Tibial nerve (tissue), 4 donors: ENCODE results near the gene NDUFB6. TPM values are rescaled to one million over a fixed set of nuclear protein-coding genes. Genes with fewer than 3 reads are reported as not detected.
A peak's percentile ranks its signal among the peaks of the same experiment; 100 is the strongest.

ENCODE experiments used
- DNase-seq, 2 donors: peaks; one replicate each; pipeline ENCODE4 v3.0.0-alpha.2; 2019; ENCODE audit warnings: low spot score in 2 of 2
- H3K27ac ChIP-seq, 4 donors: fragments of 200-600 bp; sonication (generic) in 3 of 4; one replicate each; pipeline ENCODE4 v1.5.1; 2017 to 2019; ENCODE audit warnings: mild to moderate bottlenecking in 1 of 4
- H3K27me3 ChIP-seq, 2 donors: fragments of 200-600 bp; sonication (generic) in 1 of 2; one replicate each; pipeline versions ENCODE4 v1.5.1 to v1.6.0; 2017 to 2019
- H3K36me3 ChIP-seq, 3 donors: fragments of 200-600 bp; sonication (generic); one replicate each; pipeline ENCODE4 v1.5.1; 2018 to 2019
- H3K4me1 ChIP-seq, 4 donors: fragments of 200-600 bp; sonication (generic) in 3 of 4; one replicate each; pipeline ENCODE4 v1.5.1; 2017 to 2019
- H3K4me3 ChIP-seq, 4 donors: fragments of 200-600 bp; sonication (generic) in 3 of 4; one replicate each; pipeline ENCODE4 v1.5.1; 2017 to 2019; ENCODE audit warnings: mild to moderate bottlenecking in 1 of 4, moderate library complexity in 1 of 4
- H3K9me3 ChIP-seq, 4 donors: fragments of 200-600 bp; sonication (generic) in 3 of 4; one replicate each; pipeline ENCODE4 v1.5.1; 2017 to 2019
- EP300 ChIP-seq, 2 donors: sonication (generic); formaldehyde crosslinking; IDR thresholded peaks; one replicate each; pipeline ENCODE4 v1.6.1; 2017; ENCODE audit warnings: antibody characterized with exemption in 2 of 2, mild to moderate bottlenecking in 1 of 2
- POLR2A ChIP-seq, 2 donors: fragments of 450-650 bp; IDR thresholded peaks; one replicate each; pipeline ENCODE4 v1.6.1; 2017; ENCODE audit warnings: antibody characterized with exemption in 2 of 2, mild to moderate bottlenecking in 2 of 2, moderate library complexity in 2 of 2
- WGBS, 2 donors: methylation state at CpG; one replicate each; pipeline ENCODE4 v1.1.5; 2018; 5-methylcytosine and 5-hydroxymethylcytosine counted together
- total RNA-seq, 4 donors: library from RNA; depleted of rRNA; stranded (reverse); fragments of >200 nt; gene quantifications; one replicate each; pipeline ENCODE4 v1.1.0, GENCODE V29; 2016
- TF ChIP-seq, protein P1 (sequence below), 5 experiments: fragments of 200-600 bp in 3 of 5; fragments of 450-650 bp in 2 of 5; sonication (generic) in 3 of 5; IDR thresholded peaks; one replicate each; pipeline ENCODE4 v1.5.1; 2016 to 2019; ENCODE audit warnings: antibody characterized with exemption in 5 of 5, mild to moderate bottlenecking in 3 of 5, moderate library complexity in 2 of 5

Gene NDUFB6
- total RNA-seq, 4 donors from 2014 or later = 36.9 to 71.7 (median 56.7) TPM

DNA sequence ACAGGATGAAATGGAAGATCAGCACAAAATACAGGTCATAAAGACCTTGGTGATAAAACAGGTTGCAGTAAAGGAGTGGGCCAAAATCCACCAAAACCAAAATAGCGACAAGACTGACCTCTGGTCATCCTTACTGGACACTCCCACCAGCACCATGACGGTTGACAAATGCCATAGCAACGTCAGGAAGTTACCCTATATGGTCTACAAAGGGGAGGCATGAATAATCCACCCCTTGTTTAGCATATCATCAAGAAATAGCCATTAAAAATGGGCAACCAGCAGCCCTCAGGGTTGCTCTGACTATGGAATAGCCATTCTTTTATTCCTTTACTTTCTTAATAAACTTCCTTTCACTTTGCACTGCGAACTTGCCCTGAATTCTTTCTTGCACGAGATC, 6.0 kb upstream of the NDUFB6 start:
- no peaks in the 10 kb centered on the region for H3K36me3 ChIP-seq
- H3K27me3 ChIP-seq = no peaks in the 10 kb centered on the region
- H3K27ac ChIP-seq = no peak overlapping the region
- 55 to 58% methylated on average over 5 of the region's 5 CpGs for WGBS, 2 donors
- H3K4me3 ChIP-seq = peak overlapping the region in 2 of 4 donors; percentile 4 to 12
- TF ChIP-seq, protein P1, sequence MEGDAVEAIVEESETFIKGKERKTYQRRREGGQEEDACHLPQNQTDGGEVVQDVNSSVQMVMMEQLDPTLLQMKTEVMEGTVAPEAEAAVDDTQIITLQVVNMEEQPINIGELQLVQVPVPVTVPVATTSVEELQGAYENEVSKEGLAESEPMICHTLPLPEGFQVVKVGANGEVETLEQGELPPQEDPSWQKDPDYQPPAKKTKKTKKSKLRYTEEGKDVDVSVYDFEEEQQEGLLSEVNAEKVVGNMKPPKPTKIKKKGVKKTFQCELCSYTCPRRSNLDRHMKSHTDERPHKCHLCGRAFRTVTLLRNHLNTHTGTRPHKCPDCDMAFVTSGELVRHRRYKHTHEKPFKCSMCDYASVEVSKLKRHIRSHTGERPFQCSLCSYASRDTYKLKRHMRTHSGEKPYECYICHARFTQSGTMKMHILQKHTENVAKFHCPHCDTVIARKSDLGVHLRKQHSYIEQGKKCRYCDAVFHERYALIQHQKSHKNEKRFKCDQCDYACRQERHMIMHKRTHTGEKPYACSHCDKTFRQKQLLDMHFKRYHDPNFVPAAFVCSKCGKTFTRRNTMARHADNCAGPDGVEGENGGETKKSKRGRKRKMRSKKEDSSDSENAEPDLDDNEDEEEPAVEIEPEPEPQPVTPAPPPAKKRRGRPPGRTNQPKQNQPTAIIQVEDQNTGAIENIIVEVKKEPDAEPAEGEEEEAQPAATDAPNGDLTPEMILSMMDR (IDR thresholded peaks at IDR 0.05) = no peak
- TF ChIP-seq POLR2A (IDR thresholded peaks at IDR 0.05) (no peak), EP300 (IDR thresholded peaks at IDR 0.05) (no peak)
- H3K4me1 ChIP-seq = peaks cover 0 to 9% (median 0%) of the 10 kb centered on the region in 4 donors
- no peak for DNase-seq
- H3K9me3 ChIP-seq = no peaks in the 10 kb centered on the region

DNA sequence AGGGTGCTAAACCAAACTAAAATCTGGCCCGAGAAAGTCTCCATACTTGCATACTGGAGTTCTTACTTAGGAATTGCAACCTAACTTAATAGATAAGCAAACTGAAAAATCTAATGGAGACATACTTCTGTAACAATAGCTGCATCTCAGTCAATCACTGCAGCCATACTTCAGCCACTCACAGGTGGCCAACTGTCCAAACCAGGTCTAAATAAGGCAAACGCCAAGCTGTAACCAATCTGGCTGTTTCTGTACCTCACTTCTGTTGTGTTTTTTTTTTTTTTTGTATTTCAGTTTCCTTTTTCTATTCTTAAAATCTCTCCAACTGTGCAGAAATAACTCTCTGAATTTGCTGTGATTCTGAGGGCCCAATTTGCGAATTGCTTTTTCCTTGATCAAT, 4.4 kb upstream of the NDUFB6 start:
- Histone ChIP-seq H3K9me3 (no peaks in the 10 kb centered on the region), H3K36me3 (no peaks in the 10 kb centered on the region), H3K27me3 (no peaks in the 10 kb centered on the region), H3K4me1 (peaks cover 0 to 17% (median 2%) of the 10 kb centered on the region in 4 donors), H3K27ac (no peak overlapping the region), H3K4me3 (no peak overlapping the region)
- WGBS, 2 donors = 84 to 85% methylated on average over 3 of the region's 3 CpGs
- DNase-seq = no peak
- TF ChIP-seq POLR2A (IDR thresholded peaks at IDR 0.05) (no peak), EP300 (IDR thresholded peaks at IDR 0.05) (no peak)
- TF ChIP-seq, protein P1 (IDR thresholded peaks at IDR 0.05) = no peak

DNA sequence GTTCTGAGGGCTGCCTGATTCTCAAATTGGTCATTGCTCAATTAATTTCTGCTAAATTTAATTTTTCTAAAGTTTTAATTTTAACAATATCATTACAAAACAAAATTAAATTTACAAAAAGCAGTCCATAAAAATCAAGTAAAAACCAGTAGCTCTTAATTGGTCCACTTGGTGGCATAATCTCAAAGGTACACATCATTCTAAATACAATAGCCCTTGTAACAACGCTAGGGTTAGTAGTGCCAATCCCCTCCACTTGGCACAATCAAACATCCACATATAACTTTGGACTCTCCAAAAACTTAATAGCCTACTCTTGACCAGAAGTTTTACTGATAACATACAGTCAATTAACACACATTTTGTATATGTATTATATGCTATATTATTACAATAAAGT, 1.9 kb upstream of the NDUFB6 start:
- no peak overlapping the region for H3K27ac ChIP-seq
- no peaks in the 10 kb centered on the region for H3K9me3 ChIP-seq
- TF ChIP-seq POLR2A (IDR thresholded peaks at IDR 0.05) (no peak), EP300 (IDR thresholded peaks at IDR 0.05) (no peak)
- TF ChIP-seq, protein P1 (IDR thresholded peaks at IDR 0.05) = no peak
- peaks cover 0 to 41% (median 12%) of the 10 kb centered on the region in 4 donors for H3K4me1 ChIP-seq
- peaks cover 0 to 4% (median 0%) of the 10 kb centered on the region in 3 donors for H3K36me3 ChIP-seq
- H3K27me3 ChIP-seq = no peaks in the 10 kb centered on the region
- no peak overlapping the region for H3K4me3 ChIP-seq
- no peak for DNase-seq
- WGBS, 2 donors = 58 to 59% methylated on average over 1 of the region's 1 CpG

DNA sequence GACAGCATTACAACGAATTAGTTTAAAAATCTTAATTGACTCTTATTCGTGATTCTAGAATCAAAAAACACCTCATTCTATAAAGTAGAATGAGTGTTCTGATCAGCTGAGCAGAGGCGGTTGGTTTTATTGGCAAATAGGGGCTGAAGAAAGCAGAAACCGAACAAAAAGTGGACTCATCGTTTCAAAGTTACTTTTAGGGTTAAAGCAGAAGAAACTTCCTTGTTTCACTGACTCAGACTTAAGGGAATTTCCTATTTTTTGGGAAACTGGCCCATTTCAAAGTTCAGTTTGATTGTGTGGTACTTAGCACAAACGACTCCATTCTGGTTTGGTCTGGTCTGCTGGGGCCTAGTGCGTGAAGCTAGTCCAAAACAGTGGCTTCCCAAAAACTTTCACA, 862 bp upstream of the NDUFB6 start:
- peak overlapping the region; percentile 88 to 97 (median 92) for H3K27ac ChIP-seq
- 58 to 67% methylated on average over 7 of the region's 7 CpGs for WGBS, 2 donors

More for the DNA sequence above, 862 bp upstream of the NDUFB6 start:
- Histone ChIP-seq H3K9me3 (no peaks in the 10 kb centered on the region), H3K4me3 (peak overlapping the region in 1 of 4 donors; percentile 94), H3K27me3 (no peaks in the 10 kb centered on the region), H3K36me3 (peaks cover 0 to 15% (median 0%) of the 10 kb centered on the region in 3 donors), H3K4me1 (peaks cover 0 to 34% (median 12%) of the 10 kb centered on the region in 4 donors)
- no peak for TF ChIP-seq POLR2A (IDR thresholded peaks at IDR 0.05)
- no peak for TF ChIP-seq EP300 (IDR thresholded peaks at IDR 0.05)
- TF ChIP-seq, protein P1 (IDR thresholded peaks at IDR 0.05) = no peak
- DNase-seq = no peak
